ENCODE measurements around the gene NAA80. TPM values are rescaled to one million over a fixed set of nuclear protein-coding genes. Genes with fewer than 3 reads are reported as not detected.

The NAA80 gene
- total and polyA plus RNA-seq, 2 of the 13 experiments (the other 11 are each of a cell fraction or from before 2014, with no cell fraction given): 3.4 to 8.7 TPM

DNA sequence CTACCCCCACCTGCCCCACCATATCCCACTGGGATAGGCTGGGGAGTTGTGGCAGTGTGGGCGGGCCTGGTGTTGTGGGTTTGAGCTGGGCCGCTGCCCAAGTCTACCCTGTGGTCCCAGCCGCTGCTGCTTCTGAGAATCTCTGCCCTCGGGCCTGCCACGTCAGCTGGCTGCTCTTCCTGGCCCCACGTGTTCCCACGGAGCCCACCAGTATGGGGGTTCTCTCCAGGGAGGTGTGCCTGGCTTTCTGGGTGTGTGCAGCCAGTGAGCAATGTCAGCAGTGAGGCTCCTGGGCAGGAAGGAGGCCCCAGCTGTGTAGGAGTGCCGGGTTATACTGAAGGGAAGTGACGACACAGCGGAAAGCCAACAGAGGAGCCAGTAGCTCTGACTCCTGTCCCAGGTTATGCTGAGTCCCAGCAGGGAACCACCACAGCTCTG, 52.7 kb downstream of the NAA80 start (continued):
- TF ChIP-seq ZNF737 (CRISPR knock-in tag; IDR thresholded peaks at IDR 0.05; ENCODE audit: borderline replicate concordance) (no peak), ZNF225 (CRISPR knock-in tag; IDR thresholded peaks at IDR 0.05) (0 out of 2 replicates have a peak, but pooled peaks have one; percentile 33), MAFK (conservative IDR thresholded peaks at IDR 0.05 in 1 of 2, IDR thresholded peaks at IDR 0.05 in 1 of 2; ENCODE audit: low read length in 2 of 2) (peak; percentile 5 to 60; a peak in 2 of 4 replicates), MAFF (IDR thresholded peaks at IDR 0.05; ENCODE audit: low read depth, low read length) (peak; percentile 35; the same call in 1 of the 2 replicates), ZNF556 (CRISPR knock-in tag; IDR thresholded peaks at IDR 0.05; ENCODE audit: borderline replicate concordance) (no peak)

Other genes starting within 250 kb of the NAA80 start
- 65.0 and 106 TPM in 2 replicates for gene RBM5, start 210.5 kb downstream of the NAA80 start, total RNA-seq (2016; rRNA removed; fragmentation: Illumina TruSeq; extraction: Trizol)
- 204 and 254 TPM in 2 replicates for gene RBM5, start 210.5 kb downstream of the NAA80 start, polyA plus RNA-seq (2011; rRNA removed)
- 3.6 and 7.6 TPM in 2 replicates for gene SEMA3F, start 144.1 kb downstream of the NAA80 start, total RNA-seq (2016; rRNA removed; fragmentation: Illumina TruSeq; extraction: Trizol)
- gene SEMA3F, start 144.1 kb downstream of the NAA80 start, polyA plus RNA-seq (2011; rRNA removed): 14.8 and 17.2 TPM in 2 replicates
- 0.15 TPM in 1 of 2 replicates, not detected in the other for gene GNAT1, start 107.8 kb downstream of the NAA80 start, total RNA-seq (2016; rRNA removed; fragmentation: Illumina TruSeq; extraction: Trizol)
- 0.03 TPM in 1 of 2 replicates, not detected in the other for gene GNAT1, start 107.8 kb downstream of the NAA80 start, polyA plus RNA-seq (2011; rRNA removed)
- 14.3 and 29.8 TPM in 2 replicates for gene SLC38A3, start 94.1 kb downstream of the NAA80 start, total RNA-seq (2016; rRNA removed; fragmentation: Illumina TruSeq; extraction: Trizol)
- 164 and 247 TPM in 2 replicates for gene SLC38A3, start 94.1 kb downstream of the NAA80 start, polyA plus RNA-seq (2011; rRNA removed)
- gene GNAI2, start 63.2 kb downstream of the NAA80 start, total RNA-seq (2016; rRNA removed; fragmentation: Illumina TruSeq; extraction: Trizol): 34.5 and 51.1 TPM in 2 replicates
- 66.1 and 66.2 TPM in 2 replicates for gene GNAI2, start 63.2 kb downstream of the NAA80 start, polyA plus RNA-seq (2011; rRNA removed)
- gene SEMA3B, start 30.3 kb downstream of the NAA80 start, total RNA-seq (2016; rRNA removed; fragmentation: Illumina TruSeq; extraction: Trizol): 25.6 and 93.2 TPM in 2 replicates
- gene SEMA3B, start 30.3 kb downstream of the NAA80 start, polyA plus RNA-seq (2011; rRNA removed): 158 and 173 TPM in 2 replicates
- 0.07 TPM in 1 of 2 replicates, not detected in the other for gene LSMEM2, start 20.3 kb downstream of the NAA80 start, total RNA-seq (2016; rRNA removed; fragmentation: Illumina TruSeq; extraction: Trizol)
- 0.41 and 0.44 TPM in 2 replicates for gene LSMEM2, start 20.3 kb downstream of the NAA80 start, polyA plus RNA-seq (2011; rRNA removed)
- gene IFRD2, start 7.0 kb downstream of the NAA80 start, total RNA-seq (2016; rRNA removed; fragmentation: Illumina TruSeq; extraction: Trizol): 81.4 and 96.1 TPM in 2 replicates
- 32.8 and 43.1 TPM in 2 replicates for gene IFRD2, start 7.0 kb downstream of the NAA80 start, polyA plus RNA-seq (2011; rRNA removed)
- 5.5 and 5.9 TPM in 2 replicates for gene HYAL3, start within 50 bp of the NAA80 start, total RNA-seq (2016; rRNA removed; fragmentation: Illumina TruSeq; extraction: Trizol)
- 10.4 and 12.9 TPM in 2 replicates for gene HYAL3, start within 50 bp of the NAA80 start, polyA plus RNA-seq (2011; rRNA removed)
- gene HYAL1, start 4.2 kb upstream of the NAA80 start, total RNA-seq (2016; rRNA removed; fragmentation: Illumina TruSeq; extraction: Trizol): 50.5 and 76.5 TPM in 2 replicates
- 193 and 218 TPM in 2 replicates for gene HYAL1, start 4.2 kb upstream of the NAA80 start, polyA plus RNA-seq (2011; rRNA removed)
- 40.9 and 76.2 TPM in 2 replicates for gene HYAL2, start 23.3 kb upstream of the NAA80 start, total RNA-seq (2016; rRNA removed; fragmentation: Illumina TruSeq; extraction: Trizol)
- 102 and 144 TPM in 2 replicates for gene HYAL2, start 23.3 kb upstream of the NAA80 start, polyA plus RNA-seq (2011; rRNA removed)
- gene TUSC2, start 28.8 kb upstream of the NAA80 start, total RNA-seq (2016; rRNA removed; fragmentation: Illumina TruSeq; extraction: Trizol): 35.9 and 36.7 TPM in 2 replicates
- 38.5 and 39.1 TPM in 2 replicates for gene TUSC2, start 28.8 kb upstream of the NAA80 start, polyA plus RNA-seq (2011; rRNA removed)
- gene RASSF1, start 41.4 kb upstream of the NAA80 start, total RNA-seq (2016; rRNA removed; fragmentation: Illumina TruSeq; extraction: Trizol): 7.7 and 10.2 TPM in 2 replicates
- 27.5 and 28.6 TPM in 2 replicates for gene RASSF1, start 41.4 kb upstream of the NAA80 start, polyA plus RNA-seq (2011; rRNA removed)
- gene ZMYND10, start 46.3 kb upstream of the NAA80 start, total RNA-seq (2016; rRNA removed; fragmentation: Illumina TruSeq; extraction: Trizol): 0.49 and 0.60 TPM in 2 replicates
- 0.74 and 1.8 TPM in 2 replicates for gene ZMYND10, start 46.3 kb upstream of the NAA80 start, polyA plus RNA-seq (2011; rRNA removed)
- gene NPRL2, start 51.4 kb upstream of the NAA80 start, total RNA-seq (2016; rRNA removed; fragmentation: Illumina TruSeq; extraction: Trizol): 25.3 and 30.6 TPM in 2 replicates
- gene NPRL2, start 51.4 kb upstream of the NAA80 start, polyA plus RNA-seq (2011; rRNA removed): 51.4 and 52.7 TPM in 2 replicates
- gene CYB561D2, start 51.5 kb upstream of the NAA80 start, total RNA-seq (2016; rRNA removed; fragmentation: Illumina TruSeq; extraction: Trizol): 9.1 and 17.2 TPM in 2 replicates
- gene CYB561D2, start 51.5 kb upstream of the NAA80 start, polyA plus RNA-seq (2011; rRNA removed): 11.1 and 13.0 TPM in 2 replicates
- 15.2 and 30.7 TPM in 2 replicates for gene TMEM115, start 60.1 kb upstream of the NAA80 start, total RNA-seq (2016; rRNA removed; fragmentation: Illumina TruSeq; extraction: Trizol)
- 22.1 and 31.0 TPM in 2 replicates for gene TMEM115, start 60.1 kb upstream of the NAA80 start, polyA plus RNA-seq (2011; rRNA removed)
- gene CACNA2D2, start 204.2 kb upstream of the NAA80 start, total RNA-seq (2016; rRNA removed; fragmentation: Illumina TruSeq; extraction: Trizol): not detected in 2 replicates
- gene CACNA2D2, start 204.2 kb upstream of the NAA80 start, polyA plus RNA-seq (2011; rRNA removed): not detected in 2 replicates